ENCODE measurements around the gene CRHR2. TPM values are rescaled to one million over a fixed set of nuclear protein-coding genes. Genes with fewer than 3 reads are reported as not detected.

The CRHR2 gene
- total and polyA plus RNA-seq, 2 experiments from 2014 or later: 0.14 to 1.4 TPM

GRCh38 chr7:30645661-30646060 is 36.6 kb downstream of the CRHR2 start:
- no peaks in the 10 kb centered on the region for H3K36me3 ChIP-seq (ENCODE audit: insufficient read depth)
- peaks cover 6% of the 10 kb centered on the region; the same call in 1 of the 2 replicates for H3K79me2 ChIP-seq (replicated peaks; ENCODE audit: insufficient read depth)
- H3K4me1 ChIP-seq (ENCODE audit: insufficient read depth): peaks cover 13% of the 10 kb centered on the region
- no peak overlapping the region for H3K4me3 Mint-ChIP-seq
- H4K20me1 ChIP-seq (replicated peaks; ENCODE audit: insufficient read depth): no peaks in the 10 kb centered on the region; the same call in 1 of the 2 replicates
- no peaks in the 10 kb centered on the region; the same call in 1 of the 2 replicates for H3F3A ChIP-seq (replicated peaks; ENCODE audit: low read depth)
- H3K27me3 Mint-ChIP-seq (ENCODE audit: insufficient read depth, low read depth, poor library complexity): peaks cover 10% of the 10 kb centered on the region
- H3K27ac ChIP-seq (ENCODE audit: low read depth): no peak overlapping the region
- peaks cover 33% of the 10 kb centered on the region for H3K36me3 Mint-ChIP-seq (ENCODE audit: low read depth)
- H3K9me3 Mint-ChIP-seq: no peaks in the 10 kb centered on the region
- no peak for TF ChIP-seq STAT1 (IDR thresholded peaks at IDR 0.05; ENCODE audit: unreplicated experiment)
- TF ChIP-seq, protein P1, sequence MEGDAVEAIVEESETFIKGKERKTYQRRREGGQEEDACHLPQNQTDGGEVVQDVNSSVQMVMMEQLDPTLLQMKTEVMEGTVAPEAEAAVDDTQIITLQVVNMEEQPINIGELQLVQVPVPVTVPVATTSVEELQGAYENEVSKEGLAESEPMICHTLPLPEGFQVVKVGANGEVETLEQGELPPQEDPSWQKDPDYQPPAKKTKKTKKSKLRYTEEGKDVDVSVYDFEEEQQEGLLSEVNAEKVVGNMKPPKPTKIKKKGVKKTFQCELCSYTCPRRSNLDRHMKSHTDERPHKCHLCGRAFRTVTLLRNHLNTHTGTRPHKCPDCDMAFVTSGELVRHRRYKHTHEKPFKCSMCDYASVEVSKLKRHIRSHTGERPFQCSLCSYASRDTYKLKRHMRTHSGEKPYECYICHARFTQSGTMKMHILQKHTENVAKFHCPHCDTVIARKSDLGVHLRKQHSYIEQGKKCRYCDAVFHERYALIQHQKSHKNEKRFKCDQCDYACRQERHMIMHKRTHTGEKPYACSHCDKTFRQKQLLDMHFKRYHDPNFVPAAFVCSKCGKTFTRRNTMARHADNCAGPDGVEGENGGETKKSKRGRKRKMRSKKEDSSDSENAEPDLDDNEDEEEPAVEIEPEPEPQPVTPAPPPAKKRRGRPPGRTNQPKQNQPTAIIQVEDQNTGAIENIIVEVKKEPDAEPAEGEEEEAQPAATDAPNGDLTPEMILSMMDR (conservative IDR thresholded peaks at IDR 0.05; ENCODE audit: low read depth in 2 of 2): no peak
- TF ChIP-seq POLR2AphosphoS5 (IDR thresholded peaks at IDR 0.05; ENCODE audit: low read depth): no peak
- TF ChIP-seq NANOG (IDR thresholded peaks at IDR 0.05; ENCODE audit: borderline replicate concordance): no peak
- TF ChIP-seq ZNF331 (CRISPR knock-in tag; IDR thresholded peaks at IDR 0.05; ENCODE audit: low read depth): no peak
- TF ChIP-seq JUNB (IDR thresholded peaks at IDR 0.05; ENCODE audit: unreplicated experiment): no peak
- TF ChIP-seq, protein P2, sequence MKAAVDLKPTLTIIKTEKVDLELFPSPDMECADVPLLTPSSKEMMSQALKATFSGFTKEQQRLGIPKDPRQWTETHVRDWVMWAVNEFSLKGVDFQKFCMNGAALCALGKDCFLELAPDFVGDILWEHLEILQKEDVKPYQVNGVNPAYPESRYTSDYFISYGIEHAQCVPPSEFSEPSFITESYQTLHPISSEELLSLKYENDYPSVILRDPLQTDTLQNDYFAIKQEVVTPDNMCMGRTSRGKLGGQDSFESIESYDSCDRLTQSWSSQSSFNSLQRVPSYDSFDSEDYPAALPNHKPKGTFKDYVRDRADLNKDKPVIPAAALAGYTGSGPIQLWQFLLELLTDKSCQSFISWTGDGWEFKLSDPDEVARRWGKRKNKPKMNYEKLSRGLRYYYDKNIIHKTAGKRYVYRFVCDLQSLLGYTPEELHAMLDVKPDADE (IDR thresholded peaks at IDR 0.05): no peak
- TF ChIP-seq EZH2phosphoT487 (IDR thresholded peaks at IDR 0.05; ENCODE audit: unreplicated experiment): no peak
- no peak for TF ChIP-seq REST (IDR thresholded peaks at IDR 0.05; ENCODE audit: unreplicated experiment)
- TF ChIP-seq EZH2 (IDR thresholded peaks at IDR 0.05; ENCODE audit: low read depth, unreplicated experiment): no peak
- no peak for TF ChIP-seq ZNF114 (CRISPR knock-in tag; IDR thresholded peaks at IDR 0.05)
- no peaks in the 10 kb centered on the region for H3K27me3 ChIP-seq (ENCODE audit: insufficient read depth)
- H3K4me1 Mint-ChIP-seq: peaks cover 23% of the 10 kb centered on the region
- no peak for DNase-seq (ENCODE audit: low spot score)
- no peak overlapping the region for H3K4me2 ChIP-seq
- H3K4me3 ChIP-seq: no peak overlapping the region
- no peak overlapping the region for H3K27ac Mint-ChIP-seq
- ATAC-seq: no peak
- no peak overlapping the region for H2AFZ ChIP-seq
- 0 out of 2 replicates have a peak, but pooled peaks cover 6% of the 10 kb centered on the region for H3K9me2 ChIP-seq (ENCODE audit: insufficient read depth)

Data from GM23338 (cell line).